PFSK-1 (cell line): Measurements from ENCODE around the gene YES1. TPM values are rescaled to one million over a fixed set of nuclear protein-coding genes. Genes with fewer than 3 reads are reported as not detected.

Experiments
- FOXP2 ChIP-seq: optimal IDR thresholded peaks from 2 replicates; pipeline ENCODE3; 2011; ENCODE audit warnings: borderline replicate concordance, control low read depth, inconsistent platforms; ENCODE audit not compliant: insufficient read depth; ENCODE audit errors: extremely low read length, extremely low read depth
- POLR2AphosphoS5 ChIP-seq: IDR thresholded peaks from 2 replicates; pipeline ENCODE4 v1.6.1; 2012; ENCODE audit warnings: low read depth, mild to moderate bottlenecking, control low read depth, low read length, moderate library complexity
- REST ChIP-seq, 2 experiments: IDR thresholded peaks; 2 replicates each; pipeline versions ENCODE4 v1.6.1 to v1.8.0; 2011 to 2012; ENCODE audit warnings: low read depth in 2 of 2, low read length in 2 of 2, control low read depth in 1 of 2, inconsistent platforms in 1 of 2, mild to moderate bottlenecking in 1 of 2, moderate library complexity in 1 of 2; ENCODE audit not compliant: insufficient read depth in 1 of 2
- SIN3A ChIP-seq: IDR thresholded peaks from 2 replicates; pipeline ENCODE4 v1.6.1; 2012; ENCODE audit warnings: mild to moderate bottlenecking, low read length, moderate library complexity, borderline replicate concordance; ENCODE audit not compliant: insufficient read depth
- TAF1 ChIP-seq: IDR thresholded peaks from 2 replicates; pipeline ENCODE4 v1.6.1; 2012; ENCODE audit warnings: low read length, control low read depth, borderline replicate concordance; ENCODE audit not compliant: insufficient read depth
- polyA plus RNA-seq: library from polyadenylated mRNA; unstranded; fragments of >200 nt; gene quantifications from one replicate; pipeline ENCODE4 v1.2.1, GENCODE V29; 2012; ENCODE audit warnings: low read depth, missing spikeins; ENCODE audit not compliant: insufficient read length

YES1 gene
- polyA plus RNA-seq, result 4.2 TPM

GRCh38 chr18:811892-812375, at the start of gene YES1:
TSS of gene YES1 (minus strand) at chr18:812242. CDS start at chr18:756827, 55,415 bp downstream.
- no peak for TF ChIP-seq POLR2AphosphoS5
- TF ChIP-seq TAF1, result no peak
- TF ChIP-seq REST (IDR thresholded peaks at IDR 0.05; ENCODE audit: insufficient read depth in 1 of 2, low read depth in 2 of 2, low read length in 2 of 2), result no peak
- TF ChIP-seq FOXP2, result no peak
- TF ChIP-seq SIN3A, result no peak

GRCh38 chr18:857986-858385, 45.9 kb upstream of the YES1 start:
- TF ChIP-seq REST (IDR thresholded peaks at IDR 0.05; ENCODE audit: insufficient read depth in 1 of 2, low read depth in 2 of 2, low read length in 2 of 2), result no peak
- TF ChIP-seq FOXP2, result no peak
- no peak for TF ChIP-seq SIN3A
- TF ChIP-seq POLR2AphosphoS5, result no peak
- TF ChIP-seq TAF1, result no peak

- no peak for TF ChIP-seq TAF1
- TF ChIP-seq SIN3A, result no peak
- no peak for TF ChIP-seq REST (IDR thresholded peaks at IDR 0.05; ENCODE audit: insufficient read depth in 1 of 2, low read depth in 2 of 2, low read length in 2 of 2)
- no peak for TF ChIP-seq FOXP2
- TF ChIP-seq POLR2AphosphoS5, result no peak
Measured at GRCh38 chr18:853471-853870, 41.4 kb upstream of the YES1 start.

- TF ChIP-seq REST (IDR thresholded peaks at IDR 0.05; ENCODE audit: insufficient read depth in 1 of 2, low read depth in 2 of 2, low read length in 2 of 2), result no peak
- TF ChIP-seq POLR2AphosphoS5, result no peak
- no peak for TF ChIP-seq FOXP2
- no peak for TF ChIP-seq TAF1
- TF ChIP-seq SIN3A, result no peak
Measured at GRCh38 chr18:850960-851359, 38.9 kb upstream of the YES1 start.

- TF ChIP-seq FOXP2 (no peak), POLR2AphosphoS5 (no peak), SIN3A (no peak), TAF1 (no peak), REST (IDR thresholded peaks at IDR 0.05; ENCODE audit: insufficient read depth in 1 of 2, low read depth in 2 of 2, low read length in 2 of 2) (no peak)
Measured at GRCh38 chr18:849021-849420, 37.0 kb upstream of the YES1 start.
